LNCaP clone FGC (cell line): ENCODE results near the gene PABPN1L.
"Not testable (repeated sequence)": the region's sequence is repeated elsewhere in the genome, so short reads cannot be mapped to it uniquely, and the experiment has no call there.

Source experiments
- DNase-seq: peaks from one replicate; pipeline ENCODE4 v3.0.0-alpha.2; 2011; ENCODE audit warnings: low read depth
- H3K4me3 ChIP-seq: 2 replicates; pipeline ENCODE4 v1.5.1; 2011; ENCODE audit warnings: mild to moderate bottlenecking, low read depth, low read length, control low read depth
- CTCF ChIP-seq: IDR thresholded peaks from 2 replicates; pipeline ENCODE4 v1.5.1; 2012; ENCODE audit warnings: mild to moderate bottlenecking; ENCODE audit not compliant: control insufficient read depth, insufficient read depth; ENCODE audit errors: extremely low read depth

PABPN1L gene

GRCh38 chr16:88894681-88895300 is 28.3 kb upstream of the PABPN1L start:
- TF ChIP-seq CTCF, result no peak
- DNase-seq, result no peak
- H3K4me3 ChIP-seq, result no peak overlapping the region

- DNase-seq, result not testable (repeated sequence)
Measured at GRCh38 chr16:88894266-88894665, 27.8 kb upstream of the PABPN1L start.

GRCh38 chr16:88893127-88893968 is 26.9 kb upstream of the PABPN1L start:
- H3K4me3 ChIP-seq, result no peak overlapping the region
- no peak for TF ChIP-seq CTCF
- no peak for DNase-seq

More at GRCh38 chr16:88894266-88894665, 27.8 kb upstream of the PABPN1L start:
- H3K4me3 ChIP-seq, result not testable (repeated sequence)

- TF ChIP-seq CTCF, result no peak
- no peak overlapping the region for H3K4me3 ChIP-seq
- no peak for DNase-seq
Measured at GRCh38 chr16:88892065-88892464, 25.6 kb upstream of the PABPN1L start.

GRCh38 chr16:88891083-88891482 is 24.6 kb upstream of the PABPN1L start:
- no peak for DNase-seq
- TF ChIP-seq CTCF, result no peak
- H3K4me3 ChIP-seq, result no peak overlapping the region

- H3K4me3 ChIP-seq, DNase-seq: not testable (repeated sequence)
Measured at GRCh38 chr16:88889702-88890352, 23.4 kb upstream of the PABPN1L start.

- no peak overlapping the region for H3K4me3 ChIP-seq
- TF ChIP-seq CTCF, result no peak
- no peak for DNase-seq
Measured at GRCh38 chr16:88888461-88889387, 22.3 kb upstream of the PABPN1L start.
